Upper lobe of left lung (tissue), 4 donors: ENCODE measurements around the gene SPINK6.

ENCODE experiments used
- CTCF ChIP-seq, 6 experiments: fragments of 450-650 bp in 4 of 6; fragments of 200-600 bp in 2 of 6; sonication (generic) in 2 of 6; IDR thresholded peaks; one replicate each; pipeline ENCODE4 v1.5.1; 2016 to 2019; ENCODE audit warnings: antibody characterized with exemption in 6 of 6
- EP300 ChIP-seq, 4 donors: sonication (generic); formaldehyde crosslinking; IDR thresholded peaks; one replicate each; pipeline ENCODE4 v1.5.1; 2017; ENCODE audit warnings: antibody characterized with exemption in 4 of 4, control low read depth in 2 of 4
- POLR2A ChIP-seq, 4 donors: fragments of 450-650 bp; IDR thresholded peaks; one replicate each; pipeline ENCODE4 v1.5.1; 2016 to 2017; ENCODE audit warnings: antibody characterized with exemption in 4 of 4, mild to moderate bottlenecking in 2 of 4
- POLR2AphosphoS5 ChIP-seq, 2 donors: sonication (generic); formaldehyde crosslinking; IDR thresholded peaks; one replicate each; pipeline ENCODE4 v1.5.1; 2017; ENCODE audit warnings: antibody characterized with exemption in 2 of 2

- no peak for TF ChIP-seq CTCF (IDR thresholded peaks at IDR 0.05)
- no peak for TF ChIP-seq POLR2A (IDR thresholded peaks at IDR 0.05)
- TF ChIP-seq POLR2AphosphoS5 (IDR thresholded peaks at IDR 0.05), result no peak
- no peak for TF ChIP-seq EP300 (IDR thresholded peaks at IDR 0.05)
Observed at GRCh38 chr5:148191010-148191409, 11.8 kb upstream of the SPINK6 start.
